C4-2B (cell line): ENCODE data around the gene OR10S1.

Source experiments
- H3K27ac ChIP-seq: fragments of 450-650 bp; 2 replicates; pipeline ENCODE4 v1.5.1; 2017
- ZFX ChIP-seq: fragments of 450-650 bp; IDR thresholded peaks from 2 replicates; pipeline ENCODE4 v1.6.1; 2017
- TF ChIP-seq, protein P1 (sequence below): fragments of 450-650 bp; conservative IDR thresholded peaks from 2 replicates; pipeline ENCODE4 v1.5.1; 2017; ENCODE audit warnings: mild to moderate bottlenecking

OR10S1 gene

DNA sequence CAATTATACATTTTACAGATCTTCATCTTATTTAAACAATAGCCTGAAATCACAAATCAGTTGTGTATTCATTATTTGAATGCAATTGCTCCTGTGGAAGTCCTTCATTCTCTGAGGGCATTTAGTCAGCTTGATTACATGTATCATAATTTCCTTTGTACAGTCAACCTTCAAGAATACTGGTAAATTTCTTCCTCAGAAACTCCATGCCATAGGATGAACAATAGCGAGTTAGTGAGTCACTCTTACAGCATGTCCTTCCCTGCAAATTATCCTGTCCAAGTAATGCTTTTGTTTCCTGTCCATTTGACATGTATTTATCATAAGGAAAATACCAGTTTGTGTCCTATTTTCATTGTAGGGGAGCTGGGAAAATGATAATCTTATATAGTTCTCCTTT, 3.8 kb downstream of the OR10S1 start:
- no peak overlapping the region for H3K27ac ChIP-seq
- no peak for TF ChIP-seq ZFX
- TF ChIP-seq, protein P1, sequence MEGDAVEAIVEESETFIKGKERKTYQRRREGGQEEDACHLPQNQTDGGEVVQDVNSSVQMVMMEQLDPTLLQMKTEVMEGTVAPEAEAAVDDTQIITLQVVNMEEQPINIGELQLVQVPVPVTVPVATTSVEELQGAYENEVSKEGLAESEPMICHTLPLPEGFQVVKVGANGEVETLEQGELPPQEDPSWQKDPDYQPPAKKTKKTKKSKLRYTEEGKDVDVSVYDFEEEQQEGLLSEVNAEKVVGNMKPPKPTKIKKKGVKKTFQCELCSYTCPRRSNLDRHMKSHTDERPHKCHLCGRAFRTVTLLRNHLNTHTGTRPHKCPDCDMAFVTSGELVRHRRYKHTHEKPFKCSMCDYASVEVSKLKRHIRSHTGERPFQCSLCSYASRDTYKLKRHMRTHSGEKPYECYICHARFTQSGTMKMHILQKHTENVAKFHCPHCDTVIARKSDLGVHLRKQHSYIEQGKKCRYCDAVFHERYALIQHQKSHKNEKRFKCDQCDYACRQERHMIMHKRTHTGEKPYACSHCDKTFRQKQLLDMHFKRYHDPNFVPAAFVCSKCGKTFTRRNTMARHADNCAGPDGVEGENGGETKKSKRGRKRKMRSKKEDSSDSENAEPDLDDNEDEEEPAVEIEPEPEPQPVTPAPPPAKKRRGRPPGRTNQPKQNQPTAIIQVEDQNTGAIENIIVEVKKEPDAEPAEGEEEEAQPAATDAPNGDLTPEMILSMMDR: no peak

DNA sequence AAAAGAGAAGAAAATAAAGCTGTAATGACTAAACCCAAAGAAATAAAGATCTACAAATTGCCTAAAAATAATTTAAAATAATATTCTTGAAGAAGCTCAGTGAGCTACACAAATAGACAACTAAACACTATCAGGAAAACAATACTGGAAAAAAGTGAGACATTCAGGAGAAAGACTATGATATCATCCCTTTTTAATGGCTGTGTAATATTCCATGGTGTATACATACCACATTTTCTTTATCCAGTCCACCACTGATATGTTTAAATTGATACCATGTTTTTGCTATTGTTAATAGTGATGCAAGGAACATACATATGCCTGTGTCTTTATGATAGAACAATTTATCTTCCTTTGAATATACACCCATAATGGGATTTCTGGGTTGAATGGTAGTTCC, 20.8 kb downstream of the OR10S1 start:
- no peak for TF ChIP-seq ZFX
- TF ChIP-seq, protein P1: no peak
- no peak overlapping the region for H3K27ac ChIP-seq

DNA sequence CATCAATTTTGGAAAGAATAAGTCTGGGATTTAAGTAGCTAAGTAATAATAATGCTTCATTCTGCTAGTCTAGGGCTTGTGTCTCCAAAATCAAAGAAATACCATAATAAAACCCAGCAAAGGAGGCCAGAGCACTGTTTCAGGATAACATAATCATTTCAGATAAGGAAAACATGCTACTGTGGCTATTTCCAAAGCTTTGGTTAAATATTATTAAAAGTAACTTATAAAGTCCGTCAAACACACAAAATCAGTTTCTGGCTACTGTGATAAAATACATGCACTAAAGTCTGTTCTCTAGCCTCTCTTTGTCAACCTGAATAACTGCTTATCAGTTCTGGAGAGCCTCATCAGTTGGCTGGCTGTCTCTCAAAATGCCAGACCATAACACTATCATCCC, 32.4 kb downstream of the OR10S1 start:
- no peak overlapping the region for H3K27ac ChIP-seq
- TF ChIP-seq, protein P1: no peak
- TF ChIP-seq ZFX: no peak

DNA sequence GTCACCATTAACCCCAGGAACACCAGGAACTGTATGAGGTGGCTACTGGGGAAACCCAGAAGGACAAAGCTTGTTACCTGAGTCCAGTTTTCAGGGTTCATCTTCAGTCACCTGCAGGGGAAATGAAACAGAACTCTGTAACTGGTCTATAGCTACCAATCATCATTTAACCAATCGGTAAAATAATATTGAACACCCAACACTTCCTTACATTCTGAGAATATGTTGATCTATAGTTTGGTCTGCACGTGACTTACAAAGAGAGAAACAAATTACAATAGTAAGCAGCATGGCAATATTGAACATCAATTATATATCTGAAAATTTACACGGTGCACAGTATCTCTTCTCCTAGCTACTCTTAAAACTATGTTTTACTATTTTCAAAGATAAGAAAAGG, 33.8 kb downstream of the OR10S1 start, which contains the start of gene OR6T1:
Gene OR6T1 (minus strand): TSS at position 101 of the 400 bp plus-strand sequence. CDS start 0 bp downstream, at position 101.
- no peak for TF ChIP-seq ZFX
- TF ChIP-seq, protein P1: no peak
- no peak within 1 kb of the TSS for H3K27ac ChIP-seq

DNA sequence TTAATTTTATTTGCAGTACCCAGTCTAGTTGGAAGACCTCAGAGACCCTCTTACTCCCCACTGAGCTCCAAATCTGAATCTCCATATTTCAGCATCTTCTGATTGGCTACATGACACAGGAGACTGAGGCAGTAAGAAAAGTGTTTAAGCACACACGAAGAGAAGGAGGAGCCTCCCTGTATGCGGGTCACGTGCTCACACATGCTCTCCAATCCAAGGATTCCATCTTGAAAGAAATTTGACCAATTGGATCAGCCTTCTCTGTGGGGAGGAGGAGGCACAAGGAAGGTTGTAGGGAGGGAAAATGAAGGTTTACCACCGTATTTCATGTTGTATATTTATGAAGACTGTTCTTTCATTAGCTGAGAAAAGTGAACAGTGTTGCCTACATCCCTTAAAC, 35.2 kb downstream of the OR10S1 start:
- H3K27ac ChIP-seq: no peak overlapping the region
- TF ChIP-seq, protein P1: no peak
- TF ChIP-seq ZFX: no peak

DNA sequence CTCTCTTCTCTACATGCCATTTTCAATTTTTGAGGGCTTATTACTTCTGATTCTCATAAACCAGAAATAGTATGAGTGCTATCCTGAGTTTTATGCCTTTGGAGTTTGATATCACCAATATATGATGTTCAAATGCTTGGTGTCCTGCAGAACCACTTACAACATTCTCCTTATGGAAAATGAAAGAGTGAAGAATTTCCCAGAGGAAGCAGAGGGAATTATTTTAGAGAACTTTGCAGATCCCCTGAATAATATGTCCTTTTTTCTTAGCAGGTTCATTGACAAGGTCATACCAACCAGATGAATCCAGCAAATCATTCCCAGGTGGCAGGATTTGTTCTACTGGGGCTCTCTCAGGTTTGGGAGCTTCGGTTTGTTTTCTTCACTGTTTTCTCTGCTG, 38.3 kb downstream of the OR10S1 start, which contains the start of gene OR4D5:
Gene OR4D5 (plus strand): TSS at position 301 of the 400 bp plus-strand sequence. CDS start 0 bp downstream, at position 301.
- TF ChIP-seq, protein P1: no peak
- H3K27ac ChIP-seq: no peak within 1 kb of the TSS
